Motor neuron (in vitro differentiated cells): ENCODE data around the gene DEPDC1B. TPM values are rescaled to one million over a fixed set of nuclear protein-coding genes. Genes with fewer than 3 reads are reported as not detected.
A peak's percentile ranks its signal among the peaks of the same experiment; 100 is the strongest.
"Not testable (repeated sequence)": the region's sequence is repeated elsewhere in the genome, so short reads cannot be mapped to it uniquely, and the experiment has no call there.

Source experiments
- ATAC-seq, 8 experiments: fragments of 200-7000 bp; cut with Tn5 transposase; replicated peaks in 6 of 8; 2 replicates each; pipeline ENCODE4 v1.8.0; 2021; ENCODE audit warnings: mild to moderate bottlenecking in 8 of 8, moderate library complexity in 8 of 8
- H3K27ac ChIP-seq, 2 donors: fragments of 250-450 bp; sonication (Bioruptor Pico); 2 replicates each; pipeline ENCODE4 v1.9.0; 2021; ENCODE audit warnings: antibody characterized with exemption in 2 of 2, mild to moderate bottlenecking in 2 of 2, moderate library complexity in 1 of 2
- H3K4me1 ChIP-seq, 2 donors: fragments of 250-450 bp; sonication (Bioruptor Pico); replicated peaks in 1 of 2; 2 replicates each; pipeline ENCODE4 v1.6.1; 2021; ENCODE audit warnings: antibody characterized with exemption in 2 of 2, mild to moderate bottlenecking in 2 of 2, moderate library complexity in 1 of 2
- H3K4me3 ChIP-seq, 5 donors: fragments of 250-450 bp; sonication (Bioruptor Pico); 2 replicates each; pipeline ENCODE4 v1.9.0; 2021; ENCODE audit warnings: antibody characterized with exemption in 5 of 5, mild to moderate bottlenecking in 5 of 5, moderate library complexity in 4 of 5
- WGBS, 10 experiments: fragments of 450-650 bp; shearing (Covaris generic); methylation state at CpG; one replicate each; pipeline ENCODE4 v1.0.0; 2022; 5-methylcytosine and 5-hydroxymethylcytosine counted together
- in situ Hi-C, 9 experiments: fragments of 400-800 bp; cut with MboI; loops; one replicate each; pipeline ENCODE4 v1.15.0; 2021; ENCODE audit warnings: low sequenced_read_pairs in 9 of 9, low pct_unique_long_range_greater_than_20kb in 2 of 9; ENCODE audit not compliant: unreplicated experiment in 9 of 9
- total RNA-seq, 8 experiments: library from RNA; unstranded; fragments of 300-600 nt; gene quantifications; 2 replicates each; pipeline versions ENCODE4 v1.2.3 to v1.2.4, GENCODE V29; 2022

Gene DEPDC1B
- total RNA-seq, 8 experiments from 2014 or later = 0.71 to 24.9 (median 2.8) TPM

- 89 to 100% (median 96%) methylated on average over 1 to 6 of the region's 6 CpGs; no CpG with 5 or more reads in 4 of the 10 experiments for WGBS, 10 experiments
- in situ Hi-C loops = loop anchor here in 1 of 9 experiments (10.0 kb wide), 1 partner anchor 203 kb away; no protein-coding TSS in a partner anchor
Measured at GRCh38 chr5:60587312-60587711, 112.7 kb downstream of the DEPDC1B start.

DNA sequence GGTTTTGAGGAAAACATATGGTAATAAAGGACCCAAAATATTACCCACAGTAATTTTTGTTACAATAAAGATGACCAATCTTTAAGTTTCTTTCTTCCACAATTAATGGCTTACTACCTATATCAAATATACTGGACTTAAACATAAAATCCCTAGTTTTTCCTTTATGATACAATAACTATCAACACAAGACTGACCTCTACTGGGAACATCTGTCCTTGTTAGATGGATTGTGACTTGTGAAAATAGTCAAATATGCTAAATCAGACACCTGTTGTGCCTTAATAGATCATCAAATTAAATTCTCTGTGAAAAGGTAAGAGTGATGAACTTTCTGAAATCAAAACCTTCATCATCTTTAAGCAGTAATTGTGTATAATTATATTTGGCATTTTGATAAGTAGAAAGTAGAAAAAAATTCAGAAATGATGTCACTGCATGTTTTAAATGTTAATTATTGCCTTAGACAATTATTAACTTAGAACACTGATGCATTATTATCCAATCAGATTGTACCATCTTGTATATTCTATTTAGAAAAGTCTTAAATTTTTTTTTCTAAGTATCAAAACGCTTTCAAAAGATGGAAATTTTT is 113.6 kb downstream of the DEPDC1B start:
- no peak overlapping the region for H3K4me3 ChIP-seq
- in situ Hi-C loops = loop anchor here in 1 of 9 experiments (10.0 kb wide), 1 partner anchor 202 kb away; no protein-coding TSS in a partner anchor
- WGBS, 10 experiments = 33 to 100% (median 89%) methylated on average over 1 of the region's 1 CpG; no CpG with 5 or more reads in 1 of the 10 experiments
- no peak for ATAC-seq
- no peaks in the 10 kb centered on the region for H3K4me1 ChIP-seq
- H3K27ac ChIP-seq = no peak overlapping the region

More at GRCh38 chr5:60587312-60587711, 112.7 kb downstream of the DEPDC1B start:
- H3K4me3 ChIP-seq, H3K4me1 ChIP-seq, ATAC-seq, H3K27ac ChIP-seq: not testable (repeated sequence)

- Histone ChIP-seq H3K4me3 (no peak overlapping the region), H3K27ac (no peak overlapping the region), H3K4me1 (no peaks in the 10 kb centered on the region)
- WGBS, 10 experiments = 71 to 100% (median 94%) methylated on average over 1 to 5 of the region's 5 CpGs; no CpG with 5 or more reads in 1 of the 10 experiments
- in situ Hi-C loops = loop anchor here in 1 of 9 experiments (10.0 kb wide), 1 partner anchor 201 kb away; no protein-coding TSS in a partner anchor
- no peak for ATAC-seq
Measured at GRCh38 chr5:60585618-60586017, 114.3 kb downstream of the DEPDC1B start.

- H3K4me1 ChIP-seq = no peaks in the 10 kb centered on the region
- no peak for ATAC-seq
- no peak overlapping the region for H3K27ac ChIP-seq
- no peak overlapping the region for H3K4me3 ChIP-seq
- in situ Hi-C loops = loop anchor here in 1 of 9 experiments (10.0 kb wide), 1 partner anchor 200 kb away; no protein-coding TSS in a partner anchor
- WGBS, 10 experiments = 57 to 100% (median 100%) methylated on average over 1 to 2 of the region's 2 CpGs; no CpG with 5 or more reads in 2 of the 10 experiments
Measured at GRCh38 chr5:60584304-60584703, 115.7 kb downstream of the DEPDC1B start.

DNA sequence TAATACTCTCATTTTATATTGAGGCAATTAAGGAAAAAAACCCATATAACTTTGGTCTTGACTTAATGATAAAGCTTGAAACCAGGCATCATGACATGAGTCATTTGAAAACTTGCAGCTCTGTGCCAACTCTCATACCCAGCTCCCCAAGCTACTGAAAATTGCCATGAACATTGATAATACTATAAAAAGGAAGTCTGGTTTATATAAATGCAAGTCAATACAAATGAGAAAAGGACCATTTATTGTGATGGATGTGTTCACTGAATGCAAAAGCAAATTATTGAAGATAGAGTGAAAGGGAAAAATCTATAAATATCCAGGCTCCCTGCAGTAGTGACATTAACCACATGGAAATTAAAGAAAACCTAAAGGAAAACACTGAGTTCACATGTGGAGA is 116.3 kb downstream of the DEPDC1B start:
- H3K4me1 ChIP-seq = no peaks in the 10 kb centered on the region
- H3K27ac ChIP-seq = no peak overlapping the region
- no peak overlapping the region for H3K4me3 ChIP-seq
- in situ Hi-C loops = loop anchor here in 1 of 9 experiments (10.0 kb wide), 1 partner anchor 199 kb away; no protein-coding TSS in a partner anchor
- peak in 1 of 8 experiments; percentile 16 for ATAC-seq

DNA sequence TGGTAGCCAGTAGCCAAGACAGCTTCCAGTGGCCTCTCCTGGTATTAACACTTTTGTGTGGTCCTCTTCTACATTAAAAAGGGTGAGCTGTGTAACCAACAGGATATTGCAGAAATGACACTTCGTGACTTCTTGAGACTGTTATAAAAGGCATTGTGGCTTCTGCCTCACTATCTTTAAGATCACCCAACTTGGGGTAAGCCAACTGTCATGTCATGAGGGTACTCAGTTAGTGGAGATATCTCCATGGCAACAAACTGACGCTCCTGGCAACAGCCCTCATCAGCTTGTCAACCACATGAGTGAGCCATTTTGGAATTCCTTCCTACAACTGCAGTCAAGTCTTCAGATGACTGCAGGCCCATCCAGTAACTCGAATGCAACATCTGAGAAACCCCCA is 121.7 kb downstream of the DEPDC1B start:
- no peak for ATAC-seq
- 68 to 100% (median 82%) methylated on average over 1 to 3 of the region's 3 CpGs; no CpG with 5 or more reads in 2 of the 10 experiments for WGBS, 10 experiments
- in situ Hi-C loops = no loop called here
- no peaks in the 10 kb centered on the region for H3K4me1 ChIP-seq
- H3K27ac ChIP-seq = no peak overlapping the region
- H3K4me3 ChIP-seq = no peak overlapping the region

DNA sequence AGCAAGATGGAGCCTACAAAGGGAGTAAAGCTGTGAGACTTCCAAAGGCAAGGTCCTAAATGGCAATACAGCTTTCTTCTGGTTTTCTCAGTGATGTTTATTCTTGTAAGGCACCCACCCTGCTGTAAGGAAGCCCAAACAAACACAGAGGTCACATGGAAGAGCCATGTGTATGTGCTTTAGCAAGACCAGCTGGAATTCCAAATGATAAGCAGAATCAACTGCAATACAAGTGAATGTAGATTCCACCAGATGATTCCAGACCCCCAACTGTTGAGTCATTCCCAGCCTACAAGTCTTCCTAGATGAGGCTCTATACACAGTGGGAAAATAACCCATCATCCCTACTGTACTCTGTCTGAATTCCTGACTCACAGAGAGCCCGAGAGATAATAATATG is 122.8 kb downstream of the DEPDC1B start:
- in situ Hi-C loops = no loop called here
- Histone ChIP-seq H3K4me3 (no peak overlapping the region), H3K27ac (no peak overlapping the region), H3K4me1 (no peaks in the 10 kb centered on the region)
- WGBS, 10 experiments = 0 to 100% (median 83%) methylated on average over 1 of the region's 1 CpG; no CpG with 5 or more reads in 2 of the 10 experiments
- ATAC-seq = no peak

GRCh38 chr5:60576425-60576824 is 123.5 kb downstream of the DEPDC1B start:
- no peaks in the 10 kb centered on the region for H3K4me1 ChIP-seq
- ATAC-seq = no peak
- H3K4me3 ChIP-seq = no peak overlapping the region
- 40 to 100% (median 66%) methylated on average over 1 to 2 of the region's 2 CpGs; no CpG with 5 or more reads in 3 of the 10 experiments for WGBS, 10 experiments
- in situ Hi-C loops = no loop called here
- no peak overlapping the region for H3K27ac ChIP-seq

GRCh38 chr5:60568646-60569045 is 131.3 kb downstream of the DEPDC1B start:
- WGBS, 10 experiments = 0 to 100% methylated on average over 1 to 2 of the region's 2 CpGs; no CpG with 5 or more reads in 8 of the 10 experiments
- H3K4me3 ChIP-seq = no peak overlapping the region
- no peak overlapping the region for H3K27ac ChIP-seq
- no peaks in the 10 kb centered on the region for H3K4me1 ChIP-seq
- no peak for ATAC-seq
- in situ Hi-C loops = no loop called here

DNA sequence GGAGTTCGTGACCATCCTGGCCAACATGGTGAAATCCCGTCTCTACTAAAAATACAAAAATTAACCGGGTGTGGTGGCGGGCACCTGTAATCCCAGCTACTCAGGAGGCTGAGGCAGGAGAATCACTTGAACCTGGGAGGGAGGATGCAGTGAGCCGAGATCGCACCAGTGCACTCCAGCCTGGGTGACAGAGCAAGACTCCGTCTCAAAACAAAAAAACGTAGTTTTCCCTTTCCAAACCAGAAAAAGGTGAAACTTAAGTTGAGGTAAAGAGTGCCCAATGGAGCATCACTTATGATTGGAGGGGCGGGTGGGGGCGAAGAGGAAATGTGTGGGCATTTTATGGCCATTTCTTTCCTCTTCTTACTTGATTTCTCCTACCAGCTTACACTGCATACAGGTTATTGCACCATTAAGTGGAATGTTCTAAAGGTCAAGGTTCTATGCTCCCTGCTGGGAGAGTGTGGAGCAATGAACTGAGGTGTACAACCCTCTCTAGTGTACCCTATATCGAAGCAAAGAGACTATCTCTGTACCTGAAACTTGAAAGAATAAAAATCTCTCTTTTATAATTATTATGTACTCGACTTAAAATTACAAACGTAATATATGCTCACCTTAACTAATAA is 136.2 kb downstream of the DEPDC1B start:
- no peak for ATAC-seq
- no peaks in the 10 kb centered on the region for H3K4me1 ChIP-seq
- WGBS, 10 experiments = 17 to 90% (median 83%) methylated on average over 1 to 9 of the region's 13 CpGs; no CpG with 5 or more reads in 3 of the 10 experiments
- no peak overlapping the region for H3K27ac ChIP-seq
- no peak overlapping the region for H3K4me3 ChIP-seq
- in situ Hi-C loops = no loop called here

- in situ Hi-C loops, H3K27ac ChIP-seq, H3K4me1 ChIP-seq, H3K4me3 ChIP-seq, ATAC-seq: not testable (repeated sequence)
- WGBS, 10 experiments = 61 to 100% (median 98%) methylated on average over 1 to 2 of the region's 2 CpGs; no CpG with 5 or more reads in 2 of the 10 experiments
Measured at GRCh38 chr5:60553291-60553690, 146.7 kb downstream of the DEPDC1B start.

- Histone ChIP-seq H3K4me1 (no peaks in the 10 kb centered on the region), H3K4me3 (no peak overlapping the region), H3K27ac (no peak overlapping the region)
- in situ Hi-C loops = no loop called here
- peak in 3 of 8 experiments; percentile 30 to 48 (median 46) for ATAC-seq
- 0 to 92% (median 73%) methylated on average over 1 to 3 of the region's 3 CpGs; no CpG with 5 or more reads in 1 of the 10 experiments for WGBS, 10 experiments
Measured at GRCh38 chr5:60551829-60552228, 148.1 kb downstream of the DEPDC1B start.

DNA sequence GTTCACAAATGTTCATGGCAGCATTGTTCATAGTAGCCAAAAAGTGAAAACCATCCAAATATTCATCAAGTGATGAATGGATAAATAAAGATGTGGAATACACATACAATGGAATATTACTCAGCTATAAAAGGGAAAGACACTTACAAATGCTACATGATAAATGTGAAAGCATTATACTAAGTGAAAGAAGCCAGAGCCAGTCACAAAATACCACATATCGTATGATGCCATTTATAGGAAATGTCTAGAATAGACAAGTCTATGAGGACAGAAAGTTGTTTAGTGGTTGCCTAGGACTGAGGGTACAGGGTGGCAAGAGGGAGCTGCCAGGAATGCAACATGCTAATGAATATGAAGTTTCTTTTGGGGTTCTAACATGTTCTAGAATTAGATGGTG is 148.7 kb downstream of the DEPDC1B start:
- no peak for ATAC-seq
- 0 to 100% (median 93%) methylated on average over 1 of the region's 1 CpG; no CpG with 5 or more reads in 2 of the 10 experiments for WGBS, 10 experiments
- in situ Hi-C loops = no loop called here
- Histone ChIP-seq H3K4me3 (no peak overlapping the region), H3K4me1 (no peaks in the 10 kb centered on the region), H3K27ac (no peak overlapping the region)
